Fibroblast of lung (primary cell): ENCODE measurements around the gene PNPLA7. TPM values are rescaled to one million over a fixed set of nuclear protein-coding genes. Genes with fewer than 3 reads are reported as not detected.

Experiments used
- DNase-seq, 2 donors: peaks; one replicate each; pipeline versions ENCODE4 v3.0.0 to v3.0.0-alpha.2; 2010; ENCODE audit warnings: low read depth in 2 of 2
- H2AFZ ChIP-seq: 2 replicates; pipeline ENCODE4 v1.5.1; 2012; ENCODE audit warnings: low read length, control low read depth, inconsistent platforms
- H3K27ac ChIP-seq: 2 replicates; pipeline ENCODE4 v1.5.1; 2011; ENCODE audit warnings: low read length, control low read depth; ENCODE audit not compliant: insufficient read depth
- H3K27me3 ChIP-seq: 2 replicates; pipeline ENCODE4 v1.5.1; 2011; ENCODE audit warnings: mild to moderate bottlenecking, low read length; ENCODE audit not compliant: control insufficient read depth, insufficient read depth
- H3K36me3 ChIP-seq: 2 replicates; pipeline ENCODE4 v1.5.1; 2011; ENCODE audit warnings: low read length; ENCODE audit not compliant: control insufficient read depth, insufficient read depth
- H3K4me1 ChIP-seq: 2 replicates; pipeline ENCODE4 v1.5.1; 2011; ENCODE audit warnings: low read length; ENCODE audit not compliant: control insufficient read depth, insufficient read depth; ENCODE audit errors: extremely low read depth
- H3K4me2 ChIP-seq: 2 replicates; pipeline ENCODE4 v1.5.1; 2011; ENCODE audit warnings: low read length, control low read depth; ENCODE audit not compliant: insufficient read depth; ENCODE audit errors: extremely low read depth
- H3K4me3 ChIP-seq, 4 experiments: fragments of 200-600 bp in 1 of 4; sonication (generic) in 1 of 4; replicated peaks in 1 of 4; 2 replicates each; pipeline ENCODE4 v1.5.1; 2011 to 2016; ENCODE audit warnings: low read length in 4 of 4, low read depth in 3 of 4, mild to moderate bottlenecking in 3 of 4, control low read depth in 2 of 4, inconsistent platforms in 1 of 4, mixed read lengths in 1 of 4; ENCODE audit not compliant: insufficient read depth in 1 of 4; ENCODE audit errors: control extremely low read depth in 1 of 4
- H3K79me2 ChIP-seq: 2 replicates; pipeline ENCODE4 v1.5.1; 2012; ENCODE audit warnings: mild to moderate bottlenecking, low read length, inconsistent platforms; ENCODE audit not compliant: control insufficient read depth, insufficient read depth
- H3K9ac ChIP-seq: 2 replicates; pipeline ENCODE4 v1.5.1; 2011; ENCODE audit warnings: mild to moderate bottlenecking, low read length, control low read depth; ENCODE audit not compliant: insufficient read depth
- H3K9me3 ChIP-seq: 2 replicates; pipeline ENCODE4 v1.5.1; 2012; ENCODE audit warnings: low read depth, low read length; ENCODE audit not compliant: control insufficient read depth, insufficient read depth
- H4K20me1 ChIP-seq: 2 replicates; pipeline ENCODE4 v1.5.1; 2011; ENCODE audit warnings: low read length; ENCODE audit not compliant: control insufficient read depth, insufficient read depth; ENCODE audit errors: extremely low read depth
- CTCF ChIP-seq, 2 donors: IDR thresholded peaks in 1 of 2; conservative IDR thresholded peaks in 1 of 2; 1 replicate in 1 of 2; 2 replicates in 1 of 2; pipeline ENCODE4 v1.5.1; 2011 to 2012; ENCODE audit warnings: low read length in 2 of 2, control low read depth in 1 of 2, inconsistent platforms in 1 of 2, low read depth in 1 of 2, mild to moderate bottlenecking in 1 of 2
- EZH2 ChIP-seq: IDR thresholded peaks from 2 replicates; pipeline ENCODE4 v1.5.1; 2012; ENCODE audit warnings: low read length, control low read depth, mild to moderate bottlenecking; ENCODE audit errors: missing control alignments
- polyA plus RNA-seq, 2 donors: library from polyadenylated mRNA; depleted of rRNA in 1 of 2; stranded (reverse) in 1 of 2; unstranded in 1 of 2; fragments of >200 nt; gene quantifications; 2 replicates each; pipeline ENCODE4 v1.2.1, GENCODE V29; 2011 to 2012; ENCODE audit warnings: missing spikeins in 1 of 2
- total RNA-seq: library from RNA; depleted of rRNA; stranded (reverse); fragments of >200 nt; gene quantifications from 2 replicates; pipeline ENCODE4 v1.2.1, GENCODE V29; 2014

The PNPLA7 gene
- total and polyA plus RNA-seq, 2 donors (not counting 1 experiment from before 2014, with no cell fraction given), result 0.23 to 3.0 TPM

- Histone ChIP-seq H3K4me1 (peaks cover 4% of the 10 kb centered on the region), H2AFZ (no peak overlapping the region), H3K9me3 (no peaks in the 10 kb centered on the region), H3K9ac (no peak overlapping the region), H4K20me1 (no peaks in the 10 kb centered on the region), H3K27ac (no peak overlapping the region), H3K4me2 (no peak overlapping the region), H3K79me2 (peaks cover 18% of the 10 kb centered on the region), H3K36me3 (peaks cover 21% of the 10 kb centered on the region), H3K27me3 (no peaks in the 10 kb centered on the region), H3K4me3 (no peak overlapping the region)
- DNase-seq, result no peak
- TF ChIP-seq EZH2 (no peak), CTCF (conservative IDR thresholded peaks at IDR 0.05 in 1 of 2, IDR thresholded peaks at IDR 0.05 in 1 of 2; ENCODE audit: low read depth in 1 of 2, low read length in 2 of 2) (no peak)
Measured at GRCh38 chr9:137588311-137588710, 38.1 kb upstream of the PNPLA7 start.

- Histone ChIP-seq H3K4me2 (no peak overlapping the region), H3K27me3 (no peaks in the 10 kb centered on the region), H3K4me1 (peaks cover 4% of the 10 kb centered on the region), H3K36me3 (peaks cover 28% of the 10 kb centered on the region), H2AFZ (no peak overlapping the region), H3K9ac (no peak overlapping the region), H3K4me3 (no peak overlapping the region), H3K9me3 (no peaks in the 10 kb centered on the region), H4K20me1 (no peaks in the 10 kb centered on the region), H3K79me2 (peaks cover 18% of the 10 kb centered on the region), H3K27ac (no peak overlapping the region)
- DNase-seq, result no peak
- no peak for TF ChIP-seq CTCF (conservative IDR thresholded peaks at IDR 0.05 in 1 of 2, IDR thresholded peaks at IDR 0.05 in 1 of 2; ENCODE audit: low read depth in 1 of 2, low read length in 2 of 2)
- no peak for TF ChIP-seq EZH2
Measured at GRCh38 chr9:137586854-137587253, 36.7 kb upstream of the PNPLA7 start.

GRCh38 chr9:137583957-137584356 lies 33.8 kb upstream of the PNPLA7 start:
- Histone ChIP-seq H3K27ac (no peak overlapping the region), H3K79me2 (peaks cover 9% of the 10 kb centered on the region), H4K20me1 (no peaks in the 10 kb centered on the region), H3K9me3 (no peaks in the 10 kb centered on the region), H3K4me2 (no peak overlapping the region), H3K4me1 (peaks cover 2% of the 10 kb centered on the region), H2AFZ (no peak overlapping the region), H3K27me3 (no peaks in the 10 kb centered on the region), H3K4me3 (no peak overlapping the region), H3K9ac (no peak overlapping the region), H3K36me3 (peaks cover 28% of the 10 kb centered on the region)
- DNase-seq, result no peak
- TF ChIP-seq EZH2 (no peak), CTCF (conservative IDR thresholded peaks at IDR 0.05 in 1 of 2, IDR thresholded peaks at IDR 0.05 in 1 of 2; ENCODE audit: low read depth in 1 of 2, low read length in 2 of 2) (no peak)
